ENCODE results near the gene OTUB1.
A peak's percentile ranks its signal among the peaks of the same experiment; 100 is the strongest.

- TF ChIP-seq CTCF (IDR thresholded peaks at IDR 0.05) (peak in 1 of 7 experiments; percentile 22), POLR2A (IDR thresholded peaks at IDR 0.05) (no peak), POLR2AphosphoS5 (IDR thresholded peaks at IDR 0.05) (peak in 1 of 3 donors; percentile 14), EP300 (IDR thresholded peaks at IDR 0.05) (no peak)
Observed at GRCh38 chr11:63998558-63999348, 12.5 kb downstream of the OTUB1 start.
